Upper lobe of right lung (tissue), 1 donor: ENCODE results near the gene ANKRD17. TPM values are rescaled to one million over a fixed set of nuclear protein-coding genes. Genes with fewer than 3 reads are reported as not detected.
"Not testable (repeated sequence)": the region's sequence is repeated elsewhere in the genome, so short reads cannot be mapped to it uniquely, and the experiment has no call there.

ENCODE experiments used
- ATAC-seq: fragments of 200-7000 bp; cut with Tn5 transposase; one replicate; pipeline ENCODE4 v1.9.1; 2020; ENCODE audit warnings: mild to moderate bottlenecking, moderate library complexity
- DNase-seq: peaks from one replicate; pipeline ENCODE4 v3.0.0-alpha.2; 2020
- H3K27ac ChIP-seq: fragments of 200-600 bp; one replicate; pipeline ENCODE4 v1.8.0; 2022
- H3K27me3 ChIP-seq: fragments of 200-600 bp; one replicate; pipeline ENCODE4 v1.8.0; 2022; ENCODE audit warnings: mild to moderate bottlenecking
- H3K36me3 ChIP-seq: fragments of 200-600 bp; one replicate; pipeline ENCODE4 v1.8.0; 2022
- H3K4me1 ChIP-seq: fragments of 200-600 bp; one replicate; pipeline ENCODE4 v1.8.0; 2022
- H3K4me3 ChIP-seq: fragments of 200-600 bp; one replicate; pipeline ENCODE4 v1.8.0; 2022; ENCODE audit warnings: mild to moderate bottlenecking
- H3K9me3 ChIP-seq: fragments of 200-600 bp; one replicate; pipeline ENCODE4 v1.8.0; 2022
- CTCF ChIP-seq: fragments of 200-600 bp; IDR thresholded peaks from one replicate; pipeline ENCODE4 v1.8.0; 2022; ENCODE audit warnings: antibody characterized with exemption
- intact Hi-C: fragments of 100-400 bp; cut with DNase I; formaldehyde crosslinking; loops from one replicate; pipeline ENCODE4 v1.11.0; 2022
- total RNA-seq: library from RNA; stranded (reverse); fragmentation: NEBNext Ultra II Directional; extraction: Animal tissue kit (Norgen Biotek cat#: 25700); gene quantifications from one replicate; pipeline ENCODE4 v1.2.1, GENCODE V29; 2021
- donor health status: DM: no; HTN: yes; CAD: no; lungs with severe emphysema.

The ANKRD17 gene
- total RNA-seq, 1 donor from 2014 or later = 61.5 TPM

- ATAC-seq = no peak
- no peaks in the 10 kb centered on the region for H3K36me3 ChIP-seq
- no peaks in the 10 kb centered on the region for H3K27me3 ChIP-seq
- H3K4me1 ChIP-seq = no peaks in the 10 kb centered on the region
- DNase-seq = no peak
- no peaks in the 10 kb centered on the region for H3K9me3 ChIP-seq
- intact Hi-C loops = no loop called here
- TF ChIP-seq CTCF = no peak
- H3K27ac ChIP-seq = no peak overlapping the region
- H3K4me3 ChIP-seq = no peak overlapping the region
Observed at GRCh38 chr4:73208376-73208775, 50.2 kb downstream of the ANKRD17 start.

- Histone ChIP-seq H3K9me3 (no peaks in the 10 kb centered on the region), H3K4me3 (no peak overlapping the region), H3K27ac (no peak overlapping the region), H3K27me3 (no peaks in the 10 kb centered on the region), H3K4me1 (no peaks in the 10 kb centered on the region), H3K36me3 (no peaks in the 10 kb centered on the region)
- TF ChIP-seq CTCF = no peak
- no peak for DNase-seq
- ATAC-seq = no peak
- intact Hi-C loops = no loop called here
Observed at GRCh38 chr4:73206236-73206635, 52.4 kb downstream of the ANKRD17 start.

GRCh38 chr4:73205482-73205881 lies 53.1 kb downstream of the ANKRD17 start:
- no peak overlapping the region for H3K27ac ChIP-seq
- H3K27me3 ChIP-seq = no peaks in the 10 kb centered on the region
- TF ChIP-seq CTCF = no peak
- no peaks in the 10 kb centered on the region for H3K9me3 ChIP-seq
- no peaks in the 10 kb centered on the region for H3K36me3 ChIP-seq
- no peaks in the 10 kb centered on the region for H3K4me1 ChIP-seq
- H3K4me3 ChIP-seq = no peak overlapping the region
- ATAC-seq (no peak), DNase-seq (no peak)
- intact Hi-C loops = no loop called here

- ATAC-seq, DNase-seq, H3K4me1 ChIP-seq: not testable (repeated sequence)
Observed at GRCh38 chr4:73203976-73204375, 54.6 kb downstream of the ANKRD17 start.

GRCh38 chr4:73197220-73197619 lies 61.4 kb downstream of the ANKRD17 start:
- no peak overlapping the region for H3K4me3 ChIP-seq
- peaks cover 14% of the 10 kb centered on the region for H3K4me1 ChIP-seq
- TF ChIP-seq CTCF = no peak
- no peaks in the 10 kb centered on the region for H3K36me3 ChIP-seq
- no peak for ATAC-seq
- no peaks in the 10 kb centered on the region for H3K27me3 ChIP-seq
- intact Hi-C loops = no loop called here
- H3K9me3 ChIP-seq = no peaks in the 10 kb centered on the region
- H3K27ac ChIP-seq = no peak overlapping the region
- no peak for DNase-seq

More at GRCh38 chr4:73203976-73204375, 54.6 kb downstream of the ANKRD17 start:
- H3K36me3 ChIP-seq, H3K9me3 ChIP-seq, H3K4me3 ChIP-seq, H3K27me3 ChIP-seq, H3K27ac ChIP-seq, intact Hi-C loops: not testable (repeated sequence)

- H3K27ac ChIP-seq = no peak overlapping the region
- H3K4me3 ChIP-seq = no peak overlapping the region
- no peaks in the 10 kb centered on the region for H3K27me3 ChIP-seq
- intact Hi-C loops = no loop called here
- no peak for TF ChIP-seq CTCF
- H3K9me3 ChIP-seq = no peaks in the 10 kb centered on the region
- no peaks in the 10 kb centered on the region for H3K36me3 ChIP-seq
- DNase-seq = no peak
- peaks cover 5% of the 10 kb centered on the region for H3K4me1 ChIP-seq
- ATAC-seq = no peak
Observed at GRCh38 chr4:73194064-73194463, 64.5 kb downstream of the ANKRD17 start.
